Neural cell (in vitro differentiated cells): Measurements from ENCODE around the gene DCTD. TPM values are rescaled to one million over a fixed set of nuclear protein-coding genes. Genes with fewer than 3 reads are reported as not detected.

Source experiments
- H2AFZ ChIP-seq: fragments of 200-600, 300-800 bp; sonication (generic), shearing (Covaris generic); 2 replicates; pipeline ENCODE4 v1.6.0; 2014; ENCODE audit warnings: low read depth, mild to moderate bottlenecking, antibody characterized with exemption, low read length, moderate library complexity
- H3F3A ChIP-seq: fragments of 200-600 bp; shearing (Covaris generic); 2 replicates; pipeline ENCODE4 v1.6.1; 2016; ENCODE audit warnings: mild to moderate bottlenecking, moderate library complexity, mixed read lengths, antibody characterized with exemption, low read length; ENCODE audit not compliant: insufficient read depth, poor library complexity, severe bottlenecking
- H3K27ac ChIP-seq: fragments of 200-600, 300-800 bp; sonication (generic), shearing (Covaris generic); 2 replicates; pipeline ENCODE4 v1.5.1; 2014; ENCODE audit warnings: mild to moderate bottlenecking, low read length, moderate library complexity
- H3K27me3 ChIP-seq: fragments of 300-800, 200-600 bp; sonication (generic), shearing (Covaris generic); 2 replicates; pipeline ENCODE4 v1.6.0; 2014; ENCODE audit warnings: mild to moderate bottlenecking, low read depth, low read length, moderate library complexity; ENCODE audit not compliant: insufficient read depth
- H3K36me3 ChIP-seq: fragments of 300-800, 200-600 bp; sonication (generic), shearing (Covaris generic); 2 replicates; pipeline ENCODE4 v1.5.1; 2014; ENCODE audit warnings: mild to moderate bottlenecking, antibody characterized with exemption, low read length, moderate library complexity; ENCODE audit not compliant: insufficient read depth
- H3K4me2 ChIP-seq: fragments of 300-800, 200-600 bp; sonication (generic), shearing (Covaris generic); 2 replicates; pipeline ENCODE4 v1.6.0; 2014; ENCODE audit warnings: mild to moderate bottlenecking, low read length
- H3K4me3 ChIP-seq: fragments of 300-800, 200-600 bp; sonication (generic), shearing (Covaris generic); 2 replicates; pipeline ENCODE4 v1.5.1; 2014; ENCODE audit warnings: mild to moderate bottlenecking, low read length, moderate library complexity
- H3K79me2 ChIP-seq: fragments of 200-600 bp; shearing (Covaris generic); replicated peaks from 2 replicates; pipeline ENCODE4 v1.6.0; 2014; ENCODE audit warnings: mild to moderate bottlenecking, low read length, moderate library complexity; ENCODE audit not compliant: insufficient read depth
- H3K9ac ChIP-seq: fragments of 300-800, 200-600 bp; sonication (generic), shearing (Covaris generic); 2 replicates; pipeline ENCODE4 v1.6.1; 2016; ENCODE audit warnings: mild to moderate bottlenecking, low read length, mixed read lengths
- H3K9me2 ChIP-seq: fragments of 200-600 bp; shearing (Covaris generic); 2 replicates; pipeline ENCODE4 v1.6.1; 2016; ENCODE audit warnings: mild to moderate bottlenecking, low read length, mixed read lengths; ENCODE audit not compliant: insufficient read depth
- H3K9me3 ChIP-seq: fragments of 200-600, 300-800 bp; sonication (generic), shearing (Covaris generic); 2 replicates; pipeline ENCODE4 v1.6.1; 2016; ENCODE audit warnings: mild to moderate bottlenecking, mixed run types, low read length, moderate library complexity, mixed read lengths
- H4K20me1 ChIP-seq: fragments of 200-600 bp; shearing (Covaris generic); 2 replicates; pipeline ENCODE4 v1.6.1; 2016; ENCODE audit warnings: mild to moderate bottlenecking, mixed run types; ENCODE audit not compliant: insufficient read depth
- EP300 ChIP-seq: fragments of 450-650 bp; conservative IDR thresholded peaks from 2 replicates; pipeline ENCODE4 v1.6.1; 2014; ENCODE audit warnings: antibody characterized with exemption, mild to moderate bottlenecking, moderate library complexity; ENCODE audit not compliant: poor library complexity, severe bottlenecking
- EZH2 ChIP-seq: fragments of 200-600, 300-800 bp; shearing (Covaris generic), sonication (generic); IDR thresholded peaks from 2 replicates; pipeline ENCODE4 v1.6.1; 2014; ENCODE audit warnings: antibody characterized with exemption, low read length, borderline replicate concordance, mild to moderate bottlenecking; ENCODE audit not compliant: insufficient read depth, poor library complexity, severe bottlenecking
- MXI1 ChIP-seq: fragments of 450-650 bp; conservative IDR thresholded peaks from 2 replicates; pipeline ENCODE4 v1.6.1; 2014; ENCODE audit warnings: antibody characterized with exemption, mild to moderate bottlenecking; ENCODE audit not compliant: poor library complexity, severe bottlenecking
- POLR2AphosphoS5 ChIP-seq: IDR thresholded peaks from 2 replicates; pipeline ENCODE4 v1.6.1; 2012
- RAD21 ChIP-seq: fragments of 450-650 bp; conservative IDR thresholded peaks from 2 replicates; pipeline ENCODE4 v1.6.1; 2014; ENCODE audit warnings: antibody characterized with exemption, mild to moderate bottlenecking, moderate library complexity
- SMC3 ChIP-seq: fragments of 450-650 bp; conservative IDR thresholded peaks from 2 replicates; pipeline ENCODE4 v1.6.1; 2014; ENCODE audit warnings: antibody characterized with exemption, mild to moderate bottlenecking, moderate library complexity; ENCODE audit not compliant: poor library complexity
- TAF1 ChIP-seq: IDR thresholded peaks from 2 replicates; pipeline ENCODE4 v1.6.1; 2012; ENCODE audit warnings: low read depth
- polyA plus RNA-seq: library from polyadenylated mRNA; depleted of rRNA; stranded (reverse); fragments of >200 nt; gene quantifications from 2 replicates; pipeline ENCODE4 v1.2.3, GENCODE V29; 2014
- TF ChIP-seq, protein P1 (sequence below): fragments of 450-650 bp; IDR thresholded peaks from 2 replicates; pipeline ENCODE4 v1.5.1; 2014; ENCODE audit warnings: antibody characterized with exemption, mild to moderate bottlenecking, moderate library complexity; ENCODE audit not compliant: poor library complexity, severe bottlenecking
- TF ChIP-seq, protein P2 (sequence below): IDR thresholded peaks from 2 replicates; pipeline ENCODE4 v1.6.1; 2012; ENCODE audit warnings: borderline replicate concordance

DCTD gene
- polyA plus RNA-seq, 1 donor from 2014 or later: 26.4 TPM

DNA sequence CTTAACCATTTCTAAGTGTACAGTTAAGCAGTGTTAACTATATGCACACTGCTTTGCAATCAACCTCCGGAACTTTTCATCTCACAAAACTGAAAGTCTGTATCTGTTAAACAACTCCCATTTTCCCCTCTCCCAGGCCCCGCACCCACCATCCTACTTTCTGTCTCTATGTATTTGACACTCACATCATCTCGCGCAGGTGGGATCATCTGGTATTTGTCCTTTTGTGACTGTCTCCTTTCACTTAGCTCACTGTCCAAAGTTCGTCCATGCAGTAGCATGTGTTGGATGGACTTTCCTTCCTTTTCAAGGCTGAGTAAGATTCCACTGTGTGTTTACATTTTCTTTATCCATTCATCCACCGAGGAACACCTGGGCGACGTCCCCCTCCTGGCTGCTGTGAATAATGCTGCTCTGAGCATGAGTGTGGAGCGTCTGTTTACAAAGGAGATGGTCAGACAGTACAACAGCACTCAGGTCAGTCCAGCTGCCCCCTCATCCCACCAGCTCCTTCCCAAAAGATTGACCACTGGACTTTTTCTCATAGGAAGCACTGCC is 39.8 kb downstream of the DCTD start:
- no peak overlapping the region for H3K4me2 ChIP-seq
- no peaks in the 10 kb centered on the region for H3K79me2 ChIP-seq
- no peak overlapping the region for H3K9ac ChIP-seq
- H3K27ac ChIP-seq: no peak overlapping the region
- H3K27me3 ChIP-seq: no peaks in the 10 kb centered on the region
- H3K36me3 ChIP-seq: no peaks in the 10 kb centered on the region
- no peaks in the 10 kb centered on the region for H3F3A ChIP-seq
- no peaks in the 10 kb centered on the region for H4K20me1 ChIP-seq
- no peaks in the 10 kb centered on the region for H3K9me2 ChIP-seq
- no peak overlapping the region for H3K4me3 ChIP-seq
- TF ChIP-seq RAD21: no peak
- TF ChIP-seq EZH2: no peak
- TF ChIP-seq, protein P1, sequence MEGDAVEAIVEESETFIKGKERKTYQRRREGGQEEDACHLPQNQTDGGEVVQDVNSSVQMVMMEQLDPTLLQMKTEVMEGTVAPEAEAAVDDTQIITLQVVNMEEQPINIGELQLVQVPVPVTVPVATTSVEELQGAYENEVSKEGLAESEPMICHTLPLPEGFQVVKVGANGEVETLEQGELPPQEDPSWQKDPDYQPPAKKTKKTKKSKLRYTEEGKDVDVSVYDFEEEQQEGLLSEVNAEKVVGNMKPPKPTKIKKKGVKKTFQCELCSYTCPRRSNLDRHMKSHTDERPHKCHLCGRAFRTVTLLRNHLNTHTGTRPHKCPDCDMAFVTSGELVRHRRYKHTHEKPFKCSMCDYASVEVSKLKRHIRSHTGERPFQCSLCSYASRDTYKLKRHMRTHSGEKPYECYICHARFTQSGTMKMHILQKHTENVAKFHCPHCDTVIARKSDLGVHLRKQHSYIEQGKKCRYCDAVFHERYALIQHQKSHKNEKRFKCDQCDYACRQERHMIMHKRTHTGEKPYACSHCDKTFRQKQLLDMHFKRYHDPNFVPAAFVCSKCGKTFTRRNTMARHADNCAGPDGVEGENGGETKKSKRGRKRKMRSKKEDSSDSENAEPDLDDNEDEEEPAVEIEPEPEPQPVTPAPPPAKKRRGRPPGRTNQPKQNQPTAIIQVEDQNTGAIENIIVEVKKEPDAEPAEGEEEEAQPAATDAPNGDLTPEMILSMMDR: no peak
- TF ChIP-seq EP300: no peak
- TF ChIP-seq SMC3: no peak
- TF ChIP-seq, protein P2, sequence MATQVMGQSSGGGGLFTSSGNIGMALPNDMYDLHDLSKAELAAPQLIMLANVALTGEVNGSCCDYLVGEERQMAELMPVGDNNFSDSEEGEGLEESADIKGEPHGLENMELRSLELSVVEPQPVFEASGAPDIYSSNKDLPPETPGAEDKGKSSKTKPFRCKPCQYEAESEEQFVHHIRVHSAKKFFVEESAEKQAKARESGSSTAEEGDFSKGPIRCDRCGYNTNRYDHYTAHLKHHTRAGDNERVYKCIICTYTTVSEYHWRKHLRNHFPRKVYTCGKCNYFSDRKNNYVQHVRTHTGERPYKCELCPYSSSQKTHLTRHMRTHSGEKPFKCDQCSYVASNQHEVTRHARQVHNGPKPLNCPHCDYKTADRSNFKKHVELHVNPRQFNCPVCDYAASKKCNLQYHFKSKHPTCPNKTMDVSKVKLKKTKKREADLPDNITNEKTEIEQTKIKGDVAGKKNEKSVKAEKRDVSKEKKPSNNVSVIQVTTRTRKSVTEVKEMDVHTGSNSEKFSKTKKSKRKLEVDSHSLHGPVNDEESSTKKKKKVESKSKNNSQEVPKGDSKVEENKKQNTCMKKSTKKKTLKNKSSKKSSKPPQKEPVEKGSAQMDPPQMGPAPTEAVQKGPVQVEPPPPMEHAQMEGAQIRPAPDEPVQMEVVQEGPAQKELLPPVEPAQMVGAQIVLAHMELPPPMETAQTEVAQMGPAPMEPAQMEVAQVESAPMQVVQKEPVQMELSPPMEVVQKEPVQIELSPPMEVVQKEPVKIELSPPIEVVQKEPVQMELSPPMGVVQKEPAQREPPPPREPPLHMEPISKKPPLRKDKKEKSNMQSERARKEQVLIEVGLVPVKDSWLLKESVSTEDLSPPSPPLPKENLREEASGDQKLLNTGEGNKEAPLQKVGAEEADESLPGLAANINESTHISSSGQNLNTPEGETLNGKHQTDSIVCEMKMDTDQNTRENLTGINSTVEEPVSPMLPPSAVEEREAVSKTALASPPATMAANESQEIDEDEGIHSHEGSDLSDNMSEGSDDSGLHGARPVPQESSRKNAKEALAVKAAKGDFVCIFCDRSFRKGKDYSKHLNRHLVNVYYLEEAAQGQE: no peak
- no peak for TF ChIP-seq POLR2AphosphoS5
- no peak for TF ChIP-seq TAF1
- no peak for TF ChIP-seq MXI1
- H2AFZ ChIP-seq: no peak overlapping the region
- no peaks in the 10 kb centered on the region for H3K9me3 ChIP-seq

DNA sequence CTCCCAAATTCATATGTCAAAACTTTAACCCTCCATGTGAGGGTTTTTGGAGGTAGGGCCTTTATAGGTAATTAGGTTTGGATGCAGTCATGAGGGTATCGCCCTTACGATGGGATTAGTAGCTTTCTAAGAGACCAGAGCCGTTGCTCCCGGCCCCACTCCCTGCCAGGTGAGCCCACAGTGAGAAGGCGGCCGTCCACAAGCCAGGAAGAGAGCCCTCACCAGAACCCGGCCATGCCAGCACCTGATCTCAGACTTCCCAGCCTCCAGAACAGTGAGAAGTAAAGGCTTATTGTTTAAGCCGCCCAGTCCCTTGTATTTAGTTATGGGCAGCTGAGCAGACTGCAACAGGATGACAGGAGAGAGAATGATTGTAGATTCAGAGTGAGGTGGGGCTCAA is 40.8 kb downstream of the DCTD start:
- Histone ChIP-seq H3K9ac (no peak overlapping the region), H3K9me3 (no peaks in the 10 kb centered on the region), H3K4me2 (no peak overlapping the region), H4K20me1 (no peaks in the 10 kb centered on the region), H3F3A (no peaks in the 10 kb centered on the region), H3K9me2 (no peaks in the 10 kb centered on the region), H3K27me3 (no peaks in the 10 kb centered on the region), H2AFZ (no peak overlapping the region), H3K79me2 (no peaks in the 10 kb centered on the region), H3K36me3 (no peaks in the 10 kb centered on the region), H3K4me3 (no peak overlapping the region), H3K27ac (peak overlapping the region; percentile 36)
- TF ChIP-seq SMC3 (no peak), EP300 (no peak), RAD21 (no peak), MXI1 (no peak), POLR2AphosphoS5 (no peak), EZH2 (no peak), TAF1 (no peak)
- TF ChIP-seq, protein P2: no peak
- TF ChIP-seq, protein P1: no peak
